Naive thymus-derived CD8-positive, alpha-beta T cell (primary cell): Measurements from ENCODE around the gene GOLGA6D. TPM values are rescaled to one million over a fixed set of nuclear protein-coding genes. Genes with fewer than 3 reads are reported as not detected.
"Not testable (repeated sequence)": the region's sequence is repeated elsewhere in the genome, so short reads cannot be mapped to it uniquely, and the experiment has no call there.

Experiments
- ATAC-seq, 2 donors: fragments of 150-1000 bp; cut with Tn5 transposase in 1 of 2; sonication (Bioruptor Pico), chemical (Tn5 transposase) in 1 of 2; 1 replicate in 1 of 2; 2 replicates in 1 of 2; pipeline ENCODE4 v1.10.0; 2021; ENCODE audit warnings: mild to moderate bottlenecking in 2 of 2, moderate library complexity in 2 of 2
- POLR2A ChIA-PET: fragments of 350-600 bp; sonication (Branson Sonifier 250); formaldehyde crosslinking; loops from one replicate; lab custom pipeline; 2021; ENCODE audit warnings: antibody characterized with exemption; lab: Charles Lee
- DNase-seq, 10 donors: peaks; one replicate each; pipeline versions ENCODE4 v3.0.0 to v3.0.0-alpha.2; 2020 to 2022
- H3K27ac Mint-ChIP-seq, 10 donors: one replicate each; pipeline ENCODE4 v1.8.0; 2020 to 2022; ENCODE audit warnings: mild to moderate bottlenecking in 10 of 10, mixed read lengths in 10 of 10, moderate library complexity in 4 of 10, inconsistent platforms in 1 of 10
- H3K27me3 Mint-ChIP-seq, 5 donors: one replicate each; pipeline ENCODE4 v1.8.0; 2021 to 2022; ENCODE audit warnings: mixed read lengths in 5 of 5
- H3K36me3 Mint-ChIP-seq, 3 donors: one replicate each; pipeline ENCODE4 v1.8.0; 2020 to 2022; ENCODE audit warnings: mixed read lengths in 3 of 3, mild to moderate bottlenecking in 2 of 3, inconsistent platforms in 1 of 3
- H3K4me1 Mint-ChIP-seq, 4 donors: one replicate each; pipeline ENCODE4 v1.8.0; 2021 to 2022; ENCODE audit warnings: mixed read lengths in 4 of 4
- H3K4me3 Mint-ChIP-seq, 10 donors: one replicate each; pipeline ENCODE4 v1.8.0; 2020 to 2022; ENCODE audit warnings: mild to moderate bottlenecking in 10 of 10, mixed read lengths in 10 of 10, moderate library complexity in 6 of 10, inconsistent platforms in 1 of 10
- H3K9me3 Mint-ChIP-seq, 9 donors: one replicate each; pipeline ENCODE4 v1.8.0; 2020 to 2022; ENCODE audit warnings: mixed read lengths in 9 of 9, mild to moderate bottlenecking in 3 of 9, inconsistent platforms in 1 of 9, moderate library complexity in 1 of 9
- polyA plus RNA-seq, 3 donors: library from polyadenylated mRNA; unstranded; fragments of 300-500 nt; fragmentation: Illumina TruSeq; gene quantifications; one replicate each; pipeline ENCODE4 v1.2.3, GENCODE V29; 2021
- total RNA-seq, 8 experiments: library from RNA in 2 of 8; stranded (reverse) in 2 of 8; gene quantifications; one replicate each; pipeline ENCODE4 v1.2.3 and lab custom pipeline; 2021 to 2026

The GOLGA6D gene, protein sequence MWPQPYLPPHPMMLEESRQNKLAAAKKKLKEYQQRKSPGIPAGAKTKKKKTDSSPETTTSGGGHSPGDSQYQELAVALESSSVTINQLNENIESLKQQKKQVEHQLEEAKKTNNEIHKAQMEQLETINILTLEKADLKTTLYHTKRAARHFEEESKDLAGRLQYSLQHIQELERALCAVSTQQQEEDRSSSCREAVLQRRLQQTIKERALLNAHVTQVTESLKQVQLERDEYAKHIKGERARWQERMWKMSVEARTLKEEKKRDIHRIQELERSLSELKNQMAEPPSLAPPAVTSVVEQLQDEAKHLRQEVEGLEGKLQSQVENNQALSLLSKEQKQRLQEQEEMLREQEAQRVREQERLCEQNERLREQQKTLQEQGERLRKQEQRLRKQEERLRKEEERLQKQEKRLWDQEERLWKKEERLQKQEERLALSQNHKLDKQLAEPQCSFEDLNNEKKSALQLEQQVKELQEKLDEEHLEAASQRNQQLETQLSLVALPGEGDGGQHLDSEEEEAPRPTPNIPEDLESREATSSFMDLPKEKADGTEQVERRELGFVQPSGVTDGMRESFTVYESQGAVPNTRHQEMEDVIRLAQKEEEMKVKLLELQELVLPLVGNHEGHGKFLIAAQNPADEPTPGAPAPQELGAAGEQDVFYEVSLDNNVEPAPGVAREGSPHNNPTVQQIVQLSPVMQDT
- total RNA-seq (under 1 TPM; 0.16 to 0.19 TPM), polyA plus RNA-seq (under 1 TPM in 1 of 3 donors, not detected in 2; 0.06 TPM), total RNA-seq (lab: John Stamatoyannopoulos, UW) (0 reads per million in 6 experiments)

DNA sequence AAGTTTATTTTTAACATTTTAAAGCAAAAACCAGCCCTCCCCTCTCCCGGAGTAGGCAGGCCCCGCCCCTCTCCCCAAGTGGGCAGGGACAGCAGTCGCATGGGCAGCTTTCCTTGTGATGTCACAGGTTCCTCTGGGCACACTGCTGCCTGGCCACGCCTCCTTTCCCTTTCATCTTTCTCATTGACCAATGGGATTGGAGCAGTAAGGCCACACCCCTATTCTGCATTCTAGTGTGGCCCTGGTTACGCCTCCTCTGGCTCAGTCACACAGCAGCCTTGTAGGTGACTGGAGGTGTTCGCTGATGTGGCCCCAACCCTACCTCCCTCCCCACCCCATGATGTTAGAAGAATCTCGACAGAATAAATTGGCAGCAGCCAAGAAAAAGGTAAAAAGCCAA, at the start of gene GOLGA6D:
TSS of gene GOLGA6D (plus strand) at position 264 of the 400 bp plus-strand sequence. CDS start at position 305, 41 bp downstream.
- H3K9me3 Mint-ChIP-seq, H3K4me1 Mint-ChIP-seq, H3K27ac Mint-ChIP-seq, POLR2A ChIA-PET, H3K4me3 Mint-ChIP-seq, ATAC-seq, DNase-seq, H3K36me3 Mint-ChIP-seq, H3K27me3 Mint-ChIP-seq: not testable (repeated sequence)

DNA sequence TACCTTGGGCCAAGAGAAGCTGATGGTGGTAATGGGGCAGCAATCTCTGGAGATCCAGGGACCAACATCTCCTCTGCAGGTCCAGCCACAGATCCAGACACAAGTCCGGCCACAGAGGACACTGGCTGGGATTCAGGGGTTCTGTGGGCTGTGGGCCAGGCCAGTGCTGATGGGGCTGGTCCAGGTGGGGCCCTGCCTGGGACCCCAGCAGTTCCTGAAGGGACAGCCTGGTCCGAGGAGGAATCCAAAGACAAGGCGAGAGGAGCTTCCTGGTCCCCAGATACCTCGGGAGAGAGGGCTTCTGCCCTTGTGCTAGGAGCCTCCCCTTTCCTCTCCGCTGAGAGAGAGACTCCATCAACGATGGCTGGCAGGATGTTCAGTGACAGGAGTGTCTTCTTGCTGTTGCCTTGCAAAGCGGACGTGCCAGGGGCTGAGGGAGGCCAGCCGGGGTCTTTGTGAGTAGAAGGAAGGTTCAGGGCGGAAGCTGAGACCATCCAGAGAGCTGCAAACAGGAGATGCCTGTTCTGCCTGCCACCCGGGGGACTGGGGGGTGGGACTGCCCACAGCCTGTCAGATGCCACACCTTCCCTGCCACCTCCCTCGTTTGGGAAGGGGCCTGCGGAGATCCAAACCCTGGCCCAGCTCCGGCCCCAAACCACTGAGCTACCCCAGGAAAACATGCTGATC, 49.0 kb upstream of the GOLGA6D start:
- POLR2A ChIA-PET = no interaction called here
- ATAC-seq (no peak), DNase-seq (peak in 1 of 10 donors; percentile 51)
- Mint-ChIP-seq H3K4me1 (no peaks in the 10 kb centered on the region), H3K27me3 (peaks cover 10 to 31% (median 13%) of the 10 kb centered on the region in 5 donors), H3K9me3 (no peaks in the 10 kb centered on the region), H3K36me3 (no peaks in the 10 kb centered on the region), H3K27ac (no peak overlapping the region), H3K4me3 (no peak overlapping the region)

DNA sequence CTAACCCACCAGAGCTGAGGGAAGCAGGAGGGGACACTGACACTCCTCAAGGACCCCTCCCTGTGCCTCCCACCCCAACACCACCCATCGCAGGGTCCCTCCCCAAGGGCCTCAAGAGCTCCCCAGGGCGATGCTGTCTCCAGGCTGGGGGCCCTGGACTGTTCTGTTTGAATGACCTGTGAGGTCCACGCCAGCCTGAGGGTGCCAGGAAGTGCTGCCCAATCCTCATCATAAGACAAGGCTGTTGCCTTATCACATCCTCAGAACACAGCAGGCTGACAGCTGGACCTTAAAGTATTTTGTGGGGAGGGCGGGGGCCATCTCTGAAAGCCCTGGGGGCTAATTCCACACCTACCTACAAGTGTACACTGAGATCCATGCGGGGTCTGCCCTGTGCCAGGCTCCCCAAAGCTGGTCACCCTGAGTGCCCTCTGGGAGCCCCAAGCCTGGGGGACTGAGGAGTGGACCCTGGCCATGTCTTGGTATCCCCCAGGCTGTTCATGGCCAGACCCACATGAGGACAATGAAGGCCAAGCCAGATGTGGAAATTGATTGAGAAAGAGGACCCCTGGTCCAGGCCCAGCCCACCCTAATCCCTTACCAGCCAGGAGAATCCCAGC, 48.3 kb upstream of the GOLGA6D start:
- no peaks in the 10 kb centered on the region for H3K4me1 Mint-ChIP-seq
- no peak overlapping the region for H3K27ac Mint-ChIP-seq
- no peak overlapping the region for H3K4me3 Mint-ChIP-seq
- no peak for ATAC-seq
- H3K27me3 Mint-ChIP-seq = peaks cover 10 to 31% (median 14%) of the 10 kb centered on the region in 5 donors
- POLR2A ChIA-PET = no interaction called here
- H3K9me3 Mint-ChIP-seq = no peaks in the 10 kb centered on the region
- peak in 1 of 10 donors; percentile 10 for DNase-seq
- no peaks in the 10 kb centered on the region for H3K36me3 Mint-ChIP-seq

DNA sequence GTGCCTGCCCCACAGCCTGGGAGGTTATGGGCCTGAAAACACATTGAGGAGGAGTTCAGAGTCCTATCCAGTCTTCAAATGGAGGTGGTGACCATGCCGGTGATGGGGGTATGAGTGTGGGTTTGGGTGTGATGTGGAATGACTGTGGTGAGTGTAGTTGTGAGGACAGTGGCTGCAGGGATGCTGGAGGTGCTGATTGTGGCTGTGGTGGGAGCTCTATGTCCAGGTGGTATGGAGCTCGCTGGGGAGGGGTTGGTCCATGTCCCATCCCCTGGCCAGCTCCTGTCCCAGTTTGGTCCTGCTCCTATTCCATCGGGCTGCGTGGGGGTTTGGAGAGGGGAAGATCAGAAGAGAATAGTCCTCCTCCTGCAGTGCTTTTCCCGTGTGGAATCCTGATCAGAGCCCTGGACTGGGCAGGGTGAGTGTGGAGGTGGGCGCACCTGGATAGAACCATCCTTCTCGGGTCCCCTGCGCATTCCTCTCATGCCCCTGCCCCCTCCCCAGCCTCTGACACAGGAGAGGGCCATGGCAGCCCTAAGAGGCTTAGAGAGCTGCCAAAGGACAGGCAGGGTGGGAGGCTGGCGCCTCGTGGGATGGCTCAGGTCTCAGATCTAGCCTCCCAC, 47.5 kb upstream of the GOLGA6D start:
- H3K36me3 Mint-ChIP-seq = no peaks in the 10 kb centered on the region
- no peaks in the 10 kb centered on the region for H3K9me3 Mint-ChIP-seq
- peak in 1 of 10 donors; percentile 56 for DNase-seq
- no peak overlapping the region for H3K27ac Mint-ChIP-seq
- POLR2A ChIA-PET = no interaction called here
- no peak overlapping the region for H3K4me3 Mint-ChIP-seq
- no peaks in the 10 kb centered on the region for H3K4me1 Mint-ChIP-seq
- no peak for ATAC-seq
- peaks cover 10 to 31% (median 17%) of the 10 kb centered on the region in 5 donors for H3K27me3 Mint-ChIP-seq

DNA sequence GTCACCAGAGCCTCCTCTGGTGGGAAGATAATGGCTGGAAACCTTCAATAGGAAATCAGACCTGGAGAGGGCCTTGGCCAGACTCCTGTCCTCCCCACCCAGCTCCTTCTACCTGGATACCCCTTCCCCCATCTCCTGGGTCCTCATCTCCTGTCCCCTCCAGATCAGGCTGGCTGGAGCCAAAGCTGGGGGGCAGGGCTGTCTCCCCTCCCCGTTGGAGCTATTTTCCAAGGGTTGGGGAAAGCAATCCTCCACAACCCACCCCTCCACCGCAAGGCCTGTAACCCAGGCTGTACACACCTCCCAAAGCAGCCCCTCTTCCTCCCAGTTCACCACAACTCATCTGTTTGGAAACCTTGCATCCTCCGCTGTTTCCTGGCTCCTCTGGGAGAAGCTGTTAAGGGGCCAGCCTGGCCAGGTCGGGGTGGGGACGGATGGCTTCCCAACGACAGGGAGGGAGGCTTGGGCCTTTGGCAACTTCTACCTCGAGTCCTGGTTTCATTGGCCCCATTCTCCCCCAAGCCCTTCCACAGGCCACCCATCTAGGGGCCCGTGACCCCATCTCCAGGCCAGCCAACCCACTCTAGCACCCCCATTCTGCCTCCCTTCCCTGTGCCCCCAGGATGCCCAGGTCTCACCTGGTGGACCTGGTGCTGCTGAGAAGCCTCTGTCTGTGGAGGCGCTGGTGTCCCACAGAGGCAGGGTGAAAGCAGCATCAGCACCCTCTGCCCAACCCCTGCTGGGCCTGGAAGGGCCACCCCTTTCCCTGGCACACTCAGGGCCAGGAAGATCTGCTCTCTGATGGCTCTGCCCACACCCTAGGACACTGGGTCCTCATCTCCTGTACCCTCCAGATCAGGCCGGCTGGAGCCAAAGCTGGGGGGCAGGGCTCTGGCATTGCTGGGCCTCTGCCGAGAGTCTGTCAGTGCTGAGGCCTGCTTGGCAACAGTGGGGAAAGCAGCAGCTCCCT, 46.6 kb upstream of the GOLGA6D start:
- POLR2A ChIA-PET = no interaction called here
- H3K27me3 Mint-ChIP-seq = peaks cover 8 to 31% (median 20%) of the 10 kb centered on the region in 5 donors
- no peak overlapping the region for H3K4me3 Mint-ChIP-seq
- no peak for ATAC-seq
- DNase-seq = peak in 1 of 10 donors; percentile 62
- H3K36me3 Mint-ChIP-seq = no peaks in the 10 kb centered on the region
- no peak overlapping the region for H3K27ac Mint-ChIP-seq
- H3K9me3 Mint-ChIP-seq = no peaks in the 10 kb centered on the region
- H3K4me1 Mint-ChIP-seq = no peaks in the 10 kb centered on the region

DNA sequence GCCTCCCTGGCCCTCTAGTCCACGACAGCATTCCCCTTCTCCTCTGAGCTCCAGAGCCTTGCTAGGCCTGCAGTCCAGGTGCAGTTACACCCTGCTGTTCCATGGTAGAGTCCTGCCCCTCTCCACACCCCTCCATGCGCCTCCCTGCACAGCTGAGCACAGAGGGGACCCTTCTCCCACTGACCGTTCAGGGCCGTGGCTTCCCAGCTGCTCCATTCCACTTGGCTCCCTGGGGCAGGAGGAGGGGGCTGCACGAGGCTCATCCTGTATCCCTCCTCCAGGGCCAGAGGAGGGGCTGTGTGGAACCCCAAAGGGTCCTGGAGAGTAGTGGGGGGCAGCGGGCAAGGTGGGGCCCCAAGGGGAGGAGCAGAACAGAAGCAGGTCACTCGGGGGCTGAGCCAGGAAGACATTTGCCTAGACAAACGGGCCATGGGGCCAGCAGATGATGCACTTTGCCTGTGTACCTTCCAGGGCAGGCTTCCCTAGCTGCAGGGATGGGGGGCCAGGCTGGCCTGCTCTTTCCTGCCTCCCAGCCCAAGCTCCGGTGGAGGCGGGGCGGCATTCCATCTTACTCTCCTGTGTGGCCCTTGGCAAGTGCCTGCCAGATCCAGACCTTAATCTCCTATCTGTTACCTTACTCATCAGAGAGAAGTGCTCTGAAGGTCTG, 45.2 kb upstream of the GOLGA6D start:
- Mint-ChIP-seq H3K9me3 (no peaks in the 10 kb centered on the region), H3K27me3 (peaks cover 8 to 19% (median 16%) of the 10 kb centered on the region in 5 donors), H3K4me1 (no peaks in the 10 kb centered on the region), H3K27ac (no peak overlapping the region), H3K36me3 (no peaks in the 10 kb centered on the region), H3K4me3 (no peak overlapping the region)
- peak in 1 of 10 donors; percentile 35 for DNase-seq
- no peak for ATAC-seq
- POLR2A ChIA-PET = no interaction called here

DNA sequence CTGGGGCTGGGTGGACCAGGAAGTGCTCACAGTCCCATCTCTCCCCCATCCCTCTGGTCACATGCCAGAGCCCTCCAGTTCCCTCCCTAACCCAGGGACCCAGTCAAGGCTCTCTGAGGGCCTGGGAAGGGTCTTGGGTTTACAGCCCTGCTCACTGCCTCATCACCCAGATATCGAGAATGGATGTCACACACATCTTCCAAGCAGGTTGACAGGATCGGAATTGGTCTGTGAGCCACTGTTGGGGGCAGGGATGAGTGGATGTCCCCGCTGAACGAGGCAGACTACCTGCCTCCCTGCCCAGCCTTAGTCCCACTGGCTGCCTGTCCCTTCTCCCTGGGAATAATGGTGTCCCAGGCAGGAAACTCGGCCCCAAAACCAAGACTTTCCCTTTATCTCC, 44.5 kb upstream of the GOLGA6D start:
- POLR2A ChIA-PET = no interaction called here
- no peak overlapping the region for H3K4me3 Mint-ChIP-seq

DNA sequence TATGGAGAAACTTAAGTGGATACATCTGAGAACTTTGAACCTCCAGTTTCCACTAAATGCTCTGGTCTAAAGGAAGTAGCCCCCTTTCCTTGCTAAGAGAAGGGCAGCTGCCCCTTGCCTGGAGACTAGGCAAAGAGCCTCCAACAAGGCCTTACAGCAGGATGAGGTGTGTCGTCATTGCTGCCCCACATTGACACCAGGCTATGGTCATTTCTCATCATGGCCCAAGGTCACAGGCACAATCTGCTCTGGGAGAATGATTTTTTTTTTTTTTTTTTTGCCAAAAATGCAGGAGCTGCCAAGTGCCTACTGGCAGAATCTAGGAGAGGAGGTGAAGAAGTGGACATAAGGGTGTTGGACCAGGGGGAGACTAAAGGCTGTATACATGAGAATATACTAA, 36.9 kb upstream of the GOLGA6D start:
- POLR2A ChIA-PET, DNase-seq: not testable (repeated sequence)

More for the DNA sequence above, 44.5 kb upstream of the GOLGA6D start:
- Mint-ChIP-seq H3K27me3 (peaks cover 4 to 17% (median 12%) of the 10 kb centered on the region in 5 donors), H3K4me1 (no peaks in the 10 kb centered on the region), H3K9me3 (no peaks in the 10 kb centered on the region), H3K27ac (no peak overlapping the region), H3K36me3 (no peaks in the 10 kb centered on the region)
- ATAC-seq (no peak), DNase-seq (peak in 1 of 10 donors; percentile 27)

DNA sequence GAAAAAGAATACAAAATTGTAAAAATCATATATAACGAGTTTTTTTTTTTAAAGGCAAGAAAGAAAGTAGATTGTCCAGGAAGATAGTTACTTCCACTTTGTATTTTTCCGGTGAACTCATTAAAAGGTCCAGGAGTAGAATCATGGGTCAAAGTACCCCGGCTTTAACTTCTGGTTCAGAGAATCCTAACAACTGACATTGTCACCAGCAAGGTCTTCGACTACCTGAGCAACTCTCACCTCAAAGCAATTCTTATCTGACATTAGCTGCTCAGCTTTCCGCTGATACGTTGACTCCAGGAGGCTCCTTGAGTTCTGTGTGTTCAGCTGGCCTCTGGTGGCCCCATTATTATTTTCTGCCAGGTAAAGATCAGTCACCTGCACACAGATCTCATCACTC, 33.6 kb upstream of the GOLGA6D start:
- H3K4me3 Mint-ChIP-seq, H3K9me3 Mint-ChIP-seq, DNase-seq, H3K36me3 Mint-ChIP-seq, H3K4me1 Mint-ChIP-seq, H3K27ac Mint-ChIP-seq, ATAC-seq, POLR2A ChIA-PET: not testable (repeated sequence)
- H3K27me3 Mint-ChIP-seq = peaks cover 5 to 17% (median 7%) of the 10 kb centered on the region in 5 donors

More for the DNA sequence above, 36.9 kb upstream of the GOLGA6D start:
- H3K9me3 Mint-ChIP-seq, H3K36me3 Mint-ChIP-seq, H3K4me1 Mint-ChIP-seq, H3K4me3 Mint-ChIP-seq, ATAC-seq, H3K27ac Mint-ChIP-seq: not testable (repeated sequence)
- H3K27me3 Mint-ChIP-seq = peaks cover 3 to 16% (median 5%) of the 10 kb centered on the region in 5 donors

DNA sequence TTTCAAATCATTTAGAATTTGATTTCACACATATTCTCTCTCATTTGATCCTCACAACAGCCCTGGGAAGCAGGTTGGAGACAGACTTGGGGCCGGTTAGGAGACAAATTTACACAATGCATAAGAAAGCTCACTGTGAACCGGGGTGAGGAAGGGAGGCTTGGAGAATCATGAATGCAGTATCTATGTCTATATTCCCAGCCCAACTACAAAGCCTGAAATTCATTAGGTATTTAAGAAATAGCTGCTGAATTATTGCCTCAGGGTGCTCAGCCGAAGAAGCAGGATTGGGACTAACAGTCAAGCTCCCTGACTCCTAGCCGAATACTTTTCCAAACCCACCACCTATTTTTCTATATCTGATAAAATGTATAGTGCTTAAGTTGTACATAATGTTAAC, 32.9 kb upstream of the GOLGA6D start:
- POLR2A ChIA-PET = no interaction called here
- no peak for ATAC-seq

DNA sequence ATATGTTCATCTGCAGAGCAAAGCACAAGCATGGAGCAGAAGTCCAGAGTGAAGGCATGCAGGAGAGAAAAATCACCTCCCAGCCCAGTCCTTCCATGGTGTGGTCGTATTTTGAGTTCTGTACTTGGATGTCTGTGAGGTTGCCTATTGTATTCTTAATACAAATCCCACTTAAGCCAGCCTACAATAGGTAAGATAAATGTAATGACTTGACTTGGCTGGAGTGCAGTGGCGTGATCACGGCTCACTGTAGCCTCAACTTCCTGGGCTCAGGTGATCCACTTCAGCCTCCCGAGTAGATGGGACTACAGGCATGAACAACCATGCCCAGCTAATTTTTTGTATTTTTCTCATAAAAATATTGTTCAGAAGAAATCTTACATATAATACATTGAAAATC, 31.3 kb upstream of the GOLGA6D start:
- H3K27ac Mint-ChIP-seq, H3K4me1 Mint-ChIP-seq, H3K9me3 Mint-ChIP-seq, DNase-seq, ATAC-seq, H3K4me3 Mint-ChIP-seq, H3K36me3 Mint-ChIP-seq: not testable (repeated sequence)
- peaks cover 5 to 14% (median 7%) of the 10 kb centered on the region in 5 donors for H3K27me3 Mint-ChIP-seq
- POLR2A ChIA-PET = interaction anchor here (0.7 kb wide), 1 partner anchor 238 kb away, joined by 8 read pairs; no protein-coding TSS in a partner anchor

More for the DNA sequence above, 32.9 kb upstream of the GOLGA6D start:
- Mint-ChIP-seq H3K9me3 (no peaks in the 10 kb centered on the region), H3K4me3 (no peak overlapping the region), H3K27ac (no peak overlapping the region), H3K27me3 (peaks cover 5 to 17% (median 7%) of the 10 kb centered on the region in 5 donors), H3K36me3 (no peaks in the 10 kb centered on the region), H3K4me1 (no peaks in the 10 kb centered on the region)
- no peak for DNase-seq
